Esophagus muscularis mucosa (tissue), 4 donors: ENCODE data around the gene CRYBB2.
"Not testable (repeated sequence)": the region's sequence is repeated elsewhere in the genome, so short reads cannot be mapped to it uniquely, and the experiment has no call there.

Experiments
- CTCF ChIP-seq, 3 experiments: fragments of 200-600 bp in 2 of 3; fragments of 450-650 bp in 1 of 3; sonication (generic) in 2 of 3; IDR thresholded peaks; one replicate each; pipeline ENCODE4 v1.5.1; 2017 to 2019; ENCODE audit warnings: antibody characterized with exemption in 3 of 3, mild to moderate bottlenecking in 2 of 3, moderate library complexity in 1 of 3
- EP300 ChIP-seq: sonication (generic); formaldehyde crosslinking; IDR thresholded peaks from one replicate; pipeline ENCODE4 v1.6.1; 2017; ENCODE audit warnings: antibody characterized with exemption
- POLR2A ChIP-seq: fragments of 450-650 bp; IDR thresholded peaks from one replicate; pipeline ENCODE4 v1.6.1; 2017; ENCODE audit warnings: antibody characterized with exemption, moderate library complexity, mild to moderate bottlenecking, low read depth
- POLR2AphosphoS5 ChIP-seq, 2 donors: sonication (generic); formaldehyde crosslinking; IDR thresholded peaks; one replicate each; pipeline ENCODE4 v1.6.1; 2017; ENCODE audit warnings: antibody characterized with exemption in 2 of 2

GRCh38 chr22:25178869-25179631, 40.4 kb upstream of the CRYBB2 start:
- not testable (repeated sequence) for TF ChIP-seq CTCF (IDR thresholded peaks at IDR 0.05); POLR2A; POLR2AphosphoS5 (IDR thresholded peaks at IDR 0.05); EP300
